CD4-positive, CD25-positive, alpha-beta regulatory T cell (primary cell): Measurements from ENCODE around the gene ELOVL6. TPM values are rescaled to one million over a fixed set of nuclear protein-coding genes. Genes with fewer than 3 reads are reported as not detected.
A peak's percentile ranks its signal among the peaks of the same experiment; 100 is the strongest.
"Not testable (repeated sequence)": the region's sequence is repeated elsewhere in the genome, so short reads cannot be mapped to it uniquely, and the experiment has no call there.

Experiments
- ATAC-seq, 2 donors: fragments of 150-1000 bp; cut with Tn5 transposase; one replicate each; pipeline ENCODE4 v1.10.0; 2021; ENCODE audit warnings: low read depth in 2 of 2, moderate number of reproducible peaks in 2 of 2, moderate library complexity in 1 of 2
- DNase-seq, 3 donors: peaks; one replicate each; pipeline versions ENCODE4 v3.0.0 to v3.0.0-alpha.2; 2012 to 2022; ENCODE audit warnings: mixed read lengths in 1 of 3
- H3K27ac ChIP-seq: one replicate; pipeline ENCODE4 v1.7.0; 2013; ENCODE audit warnings: mild to moderate bottlenecking, low read length; ENCODE audit not compliant: insufficient read depth, poor library complexity, severe bottlenecking
- H3K27me3 ChIP-seq: one replicate; pipeline ENCODE4 v1.7.0; 2013; ENCODE audit warnings: low read length; ENCODE audit not compliant: control insufficient read depth, insufficient read depth
- H3K36me3 ChIP-seq: one replicate; pipeline ENCODE4 v1.7.0; 2013; ENCODE audit warnings: mild to moderate bottlenecking, low read length, moderate library complexity; ENCODE audit not compliant: control insufficient read depth, insufficient read depth
- H3K4me1 ChIP-seq: 2 replicates; pipeline ENCODE4 v1.7.0; 2013; ENCODE audit warnings: mild to moderate bottlenecking, low read length; ENCODE audit not compliant: insufficient read depth, control insufficient read depth, poor library complexity, severe bottlenecking
- H3K4me3 ChIP-seq: one replicate; pipeline ENCODE4 v1.7.0; 2013; ENCODE audit warnings: low read depth, mild to moderate bottlenecking, low read length, moderate library complexity
- H3K9me3 ChIP-seq, 2 experiments: 1 replicate in 1 of 2; 2 replicates in 1 of 2; pipeline ENCODE4 v1.7.0; 2013; ENCODE audit warnings: low read length in 2 of 2, mild to moderate bottlenecking in 1 of 2, moderate library complexity in 1 of 2; ENCODE audit not compliant: control insufficient read depth in 2 of 2
- H3K27ac Mint-ChIP-seq, 3 donors: one replicate each; pipeline ENCODE4 v1.8.0; 2020 to 2022; ENCODE audit warnings: mild to moderate bottlenecking in 3 of 3, mixed read lengths in 3 of 3, moderate library complexity in 2 of 3
- H3K27me3 Mint-ChIP-seq: one replicate; pipeline ENCODE4 v1.8.0; 2022; ENCODE audit warnings: mild to moderate bottlenecking, mixed read lengths
- H3K36me3 Mint-ChIP-seq: one replicate; pipeline ENCODE4 v1.8.0; 2020; ENCODE audit warnings: mixed read lengths
- H3K4me1 Mint-ChIP-seq, 4 donors: one replicate each; pipeline ENCODE4 v1.8.0; 2020 to 2022; ENCODE audit warnings: mixed read lengths in 4 of 4, mild to moderate bottlenecking in 1 of 4
- H3K4me3 Mint-ChIP-seq, 4 donors: one replicate each; pipeline ENCODE4 v1.8.0; 2020 to 2022; ENCODE audit warnings: mild to moderate bottlenecking in 4 of 4, mixed read lengths in 4 of 4, moderate library complexity in 3 of 4
- H3K9me3 Mint-ChIP-seq, 7 donors: one replicate each; pipeline ENCODE4 v1.8.0; 2020 to 2022; ENCODE audit warnings: mixed read lengths in 7 of 7, mild to moderate bottlenecking in 3 of 7, moderate library complexity in 2 of 7
- polyA plus RNA-seq, 4 donors: library from polyadenylated mRNA; unstranded; fragments of 300-500 nt; fragmentation: Illumina TruSeq; gene quantifications; one replicate each; pipeline ENCODE4 v1.2.3, GENCODE V29; 2021
- total RNA-seq: library from RNA; stranded (reverse); gene quantifications from one replicate; pipeline ENCODE4 v1.2.3, GENCODE V29; 2022

Gene ELOVL6
- total and polyA plus RNA-seq, 5 donors from 2014 or later, result 0.03 to 1.0 (median 0.39) TPM; not detected in 1

GRCh38 chr4:110229266-110229665 lies 30.9 kb upstream of the ELOVL6 start:
- DNase-seq, result no peak
- peaks cover 4% of the 10 kb centered on the region for H3K27me3 Mint-ChIP-seq
- Histone ChIP-seq H3K4me1 (no peaks in the 10 kb centered on the region), H3K36me3 (no peaks in the 10 kb centered on the region), H3K9me3 (no peaks in the 10 kb centered on the region), H3K27me3 (no peaks in the 10 kb centered on the region), H3K4me3 (no peak overlapping the region), H3K27ac (no peak overlapping the region)
- H3K4me3 Mint-ChIP-seq, result no peak overlapping the region
- no peak overlapping the region for H3K27ac Mint-ChIP-seq
- H3K9me3 Mint-ChIP-seq, result peaks cover 0 to 5% (median 0%) of the 10 kb centered on the region in 7 donors
- no peak for ATAC-seq
- H3K36me3 Mint-ChIP-seq, result no peaks in the 10 kb centered on the region
- H3K4me1 Mint-ChIP-seq, result peaks cover 0 to 2% (median 0%) of the 10 kb centered on the region in 4 donors

GRCh38 chr4:110224812-110225211 lies 26.4 kb upstream of the ELOVL6 start:
- no peak overlapping the region for H3K4me3 Mint-ChIP-seq
- H3K27ac Mint-ChIP-seq, result no peak overlapping the region
- H3K9me3 ChIP-seq, result no peaks in the 10 kb centered on the region
- H3K36me3 Mint-ChIP-seq, result no peaks in the 10 kb centered on the region
- H3K4me1 ChIP-seq, result no peaks in the 10 kb centered on the region
- H3K27ac ChIP-seq, result no peak overlapping the region
- H3K9me3 Mint-ChIP-seq, result peaks cover 0 to 1% (median 0%) of the 10 kb centered on the region in 7 donors
- H3K4me3 ChIP-seq, result no peak overlapping the region
- ATAC-seq, result no peak
- no peak for DNase-seq
- no peaks in the 10 kb centered on the region for H3K36me3 ChIP-seq
- H3K27me3 Mint-ChIP-seq, result peaks cover 8% of the 10 kb centered on the region
- no peaks in the 10 kb centered on the region for H3K4me1 Mint-ChIP-seq
- no peaks in the 10 kb centered on the region for H3K27me3 ChIP-seq

- Mint-ChIP-seq H3K4me1 (no peaks in the 10 kb centered on the region), H3K9me3 (peaks cover 0 to 3% (median 1%) of the 10 kb centered on the region in 7 donors), H3K27me3 (peaks cover 9% of the 10 kb centered on the region), H3K36me3 (no peaks in the 10 kb centered on the region), H3K27ac (no peak overlapping the region), H3K4me3 (no peak overlapping the region)
- Histone ChIP-seq H3K36me3 (no peaks in the 10 kb centered on the region), H3K9me3 (no peaks in the 10 kb centered on the region), H3K27me3 (no peaks in the 10 kb centered on the region), H3K4me1 (no peaks in the 10 kb centered on the region), H3K27ac (no peak overlapping the region), H3K4me3 (no peak overlapping the region)
- ATAC-seq (no peak), DNase-seq (no peak)
Observed at GRCh38 chr4:110224142-110224541, 25.7 kb upstream of the ELOVL6 start.

GRCh38 chr4:110218935-110219334 lies 20.5 kb upstream of the ELOVL6 start:
- H3K4me3 ChIP-seq, H3K27me3 ChIP-seq, H3K4me1 ChIP-seq, H3K36me3 Mint-ChIP-seq, H3K4me1 Mint-ChIP-seq, H3K27ac Mint-ChIP-seq, H3K36me3 ChIP-seq, H3K9me3 ChIP-seq, H3K4me3 Mint-ChIP-seq, H3K9me3 Mint-ChIP-seq, ATAC-seq, DNase-seq, H3K27ac ChIP-seq: not testable (repeated sequence)
- H3K27me3 Mint-ChIP-seq, result peaks cover 21% of the 10 kb centered on the region

GRCh38 chr4:110217181-110217580 lies 18.8 kb upstream of the ELOVL6 start:
- DNase-seq, H3K36me3 Mint-ChIP-seq, H3K4me1 Mint-ChIP-seq, H3K9me3 Mint-ChIP-seq, H3K36me3 ChIP-seq, H3K9me3 ChIP-seq, H3K27ac Mint-ChIP-seq, H3K4me3 ChIP-seq, ATAC-seq, H3K4me1 ChIP-seq, H3K4me3 Mint-ChIP-seq, H3K27ac ChIP-seq, H3K27me3 ChIP-seq: not testable (repeated sequence)
- H3K27me3 Mint-ChIP-seq, result peaks cover 18% of the 10 kb centered on the region

- Histone ChIP-seq H3K4me3 (no peak overlapping the region), H3K27ac (no peak overlapping the region), H3K9me3 (no peaks in the 10 kb centered on the region), H3K36me3 (no peaks in the 10 kb centered on the region), H3K4me1 (no peaks in the 10 kb centered on the region), H3K27me3 (no peaks in the 10 kb centered on the region)
- no peaks in the 10 kb centered on the region for H3K36me3 Mint-ChIP-seq
- DNase-seq (no peak), ATAC-seq (no peak)
- peaks cover 0 to 5% (median 2%) of the 10 kb centered on the region in 4 donors for H3K4me1 Mint-ChIP-seq
- no peak overlapping the region for H3K4me3 Mint-ChIP-seq
- H3K9me3 Mint-ChIP-seq, result peaks cover 0 to 7% (median 5%) of the 10 kb centered on the region in 7 donors
- no peak overlapping the region for H3K27ac Mint-ChIP-seq
- peaks cover 23% of the 10 kb centered on the region for H3K27me3 Mint-ChIP-seq
Observed at GRCh38 chr4:110216129-110216528, 17.7 kb upstream of the ELOVL6 start.

- no peak overlapping the region for H3K4me3 Mint-ChIP-seq
- peaks cover 0 to 7% (median 3%) of the 10 kb centered on the region in 4 donors for H3K4me1 Mint-ChIP-seq
- peaks cover 0 to 4% (median 0%) of the 10 kb centered on the region in 7 donors for H3K9me3 Mint-ChIP-seq
- no peaks in the 10 kb centered on the region for H3K36me3 Mint-ChIP-seq
- ATAC-seq (no peak), DNase-seq (no peak)
- H3K4me1 ChIP-seq, result no peaks in the 10 kb centered on the region
- H3K27me3 ChIP-seq, result peaks cover 2% of the 10 kb centered on the region
- no peak overlapping the region for H3K4me3 ChIP-seq
- H3K9me3 ChIP-seq, result no peaks in the 10 kb centered on the region
- no peak overlapping the region for H3K27ac Mint-ChIP-seq
- no peaks in the 10 kb centered on the region for H3K36me3 ChIP-seq
- H3K27me3 Mint-ChIP-seq, result peaks cover 21% of the 10 kb centered on the region
- H3K27ac ChIP-seq, result no peak overlapping the region
Observed at GRCh38 chr4:110211770-110212061, 13.3 kb upstream of the ELOVL6 start.

GRCh38 chr4:110211007-110211769 lies 12.8 kb upstream of the ELOVL6 start:
- H3K4me1 Mint-ChIP-seq, result peaks cover 0 to 7% (median 2%) of the 10 kb centered on the region in 4 donors
- no peak overlapping the region for H3K4me3 ChIP-seq
- H3K36me3 Mint-ChIP-seq, result no peaks in the 10 kb centered on the region
- no peaks in the 10 kb centered on the region for H3K4me1 ChIP-seq
- ATAC-seq, result no peak
- no peaks in the 10 kb centered on the region for H3K9me3 ChIP-seq
- peaks cover 20% of the 10 kb centered on the region for H3K27me3 Mint-ChIP-seq
- no peak overlapping the region for H3K27ac Mint-ChIP-seq
- peaks cover 0 to 5% (median 0%) of the 10 kb centered on the region in 7 donors for H3K9me3 Mint-ChIP-seq
- peak in 2 of 3 donors; percentile 46 to 59 for DNase-seq
- no peak overlapping the region for H3K27ac ChIP-seq
- no peaks in the 10 kb centered on the region for H3K36me3 ChIP-seq
- H3K4me3 Mint-ChIP-seq, result no peak overlapping the region
- H3K27me3 ChIP-seq, result peaks cover 2% of the 10 kb centered on the region
